OCI-LY7 (cell line): ENCODE results near the gene KRTAP4-16. TPM values are rescaled to one million over a fixed set of nuclear protein-coding genes. Genes with fewer than 3 reads are reported as not detected.

ENCODE experiments used
- BruUV-seq: library from RNA; stranded (reverse); fragments of 400-500 nt; replicated peaks from 2 replicates; lab custom pipeline; 2021; lab: Mats Ljungman, UMichigan
- CTCF ChIA-PET: fragments of 300-600 bp; sonication (Branson Sonifier 250); formaldehyde crosslinking; loops from one replicate; lab custom pipeline; 2022; ENCODE audit warnings: antibody characterized with exemption; ENCODE audit not compliant: unreplicated experiment; lab: Charles Lee
- POLR2A ChIA-PET: fragments of 300-600 bp; sonication (Branson Sonifier 250); formaldehyde crosslinking; loops from one replicate; lab custom pipeline; 2022; ENCODE audit warnings: antibody characterized with exemption; lab: Charles Lee
- DNase-seq: peaks from one replicate; pipeline ENCODE4 v3.0.0-alpha.2; 2015; ENCODE audit warnings: low spot score
- H2AFZ ChIP-seq: fragments of 200-600 bp; sonication (generic), shearing (Covaris generic); 2 replicates; pipeline ENCODE4 v1.6.1; 2014; ENCODE audit warnings: mild to moderate bottlenecking, antibody characterized with exemption, low read length, moderate library complexity
- H3K27ac ChIP-seq: fragments of 200-600 bp; sonication (generic); 2 replicates; pipeline ENCODE4 v1.5.1; 2014; ENCODE audit warnings: mixed run types, low read depth, mild to moderate bottlenecking, moderate library complexity, low read length, inconsistent platforms; ENCODE audit not compliant: poor library complexity, severe bottlenecking
- H3K36me3 ChIP-seq: fragments of 200-600 bp; sonication (generic); 2 replicates; pipeline ENCODE4 v1.6.1; 2014; ENCODE audit warnings: mild to moderate bottlenecking, antibody characterized with exemption, low read length, moderate library complexity, mixed read lengths; ENCODE audit not compliant: insufficient read depth
- H3K4me1 ChIP-seq: fragments of 200-600 bp; sonication (generic); 2 replicates; pipeline ENCODE4 v1.5.1; 2014; ENCODE audit warnings: mild to moderate bottlenecking, low read length; ENCODE audit not compliant: insufficient read depth, poor library complexity, severe bottlenecking
- H3K4me2 ChIP-seq: fragments of 200-600 bp; sonication (generic); 2 replicates; pipeline ENCODE4 v1.6.1; 2014; ENCODE audit warnings: mild to moderate bottlenecking, low read length
- H3K4me3 ChIP-seq: fragments of 200-600 bp; sonication (generic); 2 replicates; pipeline ENCODE4 v1.5.1; 2014; ENCODE audit warnings: mild to moderate bottlenecking, low read depth, low read length; ENCODE audit not compliant: poor library complexity, severe bottlenecking
- H3K79me2 ChIP-seq: fragments of 200-600 bp; sonication (generic); 2 replicates; pipeline ENCODE4 v1.6.1; 2016; ENCODE audit warnings: low read depth, mild to moderate bottlenecking, low read length, moderate library complexity, mixed read lengths; ENCODE audit not compliant: insufficient read depth
- H3K9me2 ChIP-seq: fragments of 200-600 bp; sonication (generic); 2 replicates; pipeline ENCODE4 v1.6.1; 2016; ENCODE audit warnings: mild to moderate bottlenecking, low read length, mixed read lengths; ENCODE audit not compliant: insufficient read depth
- H3K9me3 ChIP-seq: fragments of 200-600 bp; sonication (generic); 2 replicates; pipeline ENCODE4 v1.6.1; 2014; ENCODE audit warnings: mild to moderate bottlenecking, mixed run types, low read length, mixed read lengths
- H4K20me1 ChIP-seq: fragments of 200-600 bp; sonication (generic); 2 replicates; pipeline ENCODE4 v1.6.1; 2014; ENCODE audit warnings: mild to moderate bottlenecking, antibody characterized with exemption, low read length, moderate library complexity, mixed read lengths; ENCODE audit not compliant: insufficient read depth
- EZH2phosphoT487 ChIP-seq: fragments of 200-600 bp; sonication (generic); IDR thresholded peaks from 2 replicates; pipeline ENCODE4 v1.6.1; 2018; ENCODE audit warnings: low read depth, borderline replicate concordance, mild to moderate bottlenecking, mixed run types, antibody characterized with exemption, low read length, moderate library complexity, mixed read lengths
- intact Hi-C: fragments of 100-400 bp; cut with micrococcal nuclease; formaldehyde crosslinking; loops from one replicate; pipeline ENCODE4 v1.10.0; 2022; ENCODE audit not compliant: unreplicated experiment
- total RNA-seq, 2 experiments: library from RNA; depleted of rRNA in 1 of 2; stranded (reverse); fragments of >200 nt in 1 of 2; shearing (Covaris generic) in 1 of 2; gene quantifications; 2 replicates each; pipeline ENCODE4 v1.2.3, GENCODE V29; 2014 to 2022
- TF ChIP-seq, protein P1 (sequence below): fragments of 200-600 bp; sonication (generic); conservative IDR thresholded peaks from 2 replicates; pipeline ENCODE4 v1.5.1; 2014; ENCODE audit warnings: mild to moderate bottlenecking, antibody characterized with exemption, low read length, moderate library complexity, mixed read lengths

The KRTAP4-16 gene
- total RNA-seq, 2 experiments from 2014 or later, result not detected

DNA sequence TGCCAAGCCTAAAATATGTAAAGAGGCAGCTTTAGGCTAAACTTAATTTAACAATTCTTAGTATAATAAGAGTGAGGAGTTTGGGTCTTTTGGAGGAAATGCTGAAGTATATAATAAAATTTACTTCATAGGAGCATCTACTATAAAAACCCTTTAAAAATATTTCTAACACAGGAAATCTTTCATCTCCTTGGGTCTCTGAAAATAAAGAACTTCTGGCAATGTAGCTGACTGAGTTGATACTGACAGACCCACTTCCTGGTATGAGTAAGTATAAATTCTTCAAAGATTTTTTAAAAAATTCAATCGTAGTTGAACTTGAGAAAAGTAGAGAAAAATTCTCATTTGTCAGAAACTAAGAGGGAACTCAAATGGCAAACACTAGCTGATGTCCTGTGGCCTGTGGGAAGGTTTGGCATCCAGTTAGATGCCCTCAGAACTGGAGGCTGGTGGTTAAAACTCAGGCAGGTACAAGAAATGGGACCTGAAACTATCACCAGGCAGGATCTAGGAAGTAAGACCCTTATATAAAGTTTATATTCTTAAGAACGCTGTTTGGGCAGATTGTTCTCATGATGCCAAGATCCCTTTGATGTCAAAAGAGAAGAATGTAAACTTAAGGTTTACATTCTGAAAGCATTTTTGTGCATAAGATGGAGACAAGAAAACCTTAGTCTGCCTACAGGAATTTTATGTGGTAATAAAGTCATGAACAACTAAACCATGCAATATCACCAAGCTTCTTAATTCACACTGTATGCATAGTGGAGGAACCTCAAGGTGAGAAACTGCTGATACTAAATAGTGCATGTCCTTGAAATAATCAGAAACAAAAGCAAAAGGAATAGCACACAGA is 32.1 kb upstream of the KRTAP4-16 start:
- Histone ChIP-seq H3K4me1 (no peaks in the 10 kb centered on the region), H3K9me3 (no peaks in the 10 kb centered on the region), H4K20me1 (no peaks in the 10 kb centered on the region), H3K4me2 (no peak overlapping the region), H3K4me3 (no peak overlapping the region), H2AFZ (no peak overlapping the region), H3K9me2 (no peaks in the 10 kb centered on the region), H3K79me2 (no peaks in the 10 kb centered on the region), H3K27ac (no peak overlapping the region), H3K36me3 (no peaks in the 10 kb centered on the region)
- BruUV-seq, result no TSS peak
- DNase-seq, result no peak
- TF ChIP-seq, protein P1, sequence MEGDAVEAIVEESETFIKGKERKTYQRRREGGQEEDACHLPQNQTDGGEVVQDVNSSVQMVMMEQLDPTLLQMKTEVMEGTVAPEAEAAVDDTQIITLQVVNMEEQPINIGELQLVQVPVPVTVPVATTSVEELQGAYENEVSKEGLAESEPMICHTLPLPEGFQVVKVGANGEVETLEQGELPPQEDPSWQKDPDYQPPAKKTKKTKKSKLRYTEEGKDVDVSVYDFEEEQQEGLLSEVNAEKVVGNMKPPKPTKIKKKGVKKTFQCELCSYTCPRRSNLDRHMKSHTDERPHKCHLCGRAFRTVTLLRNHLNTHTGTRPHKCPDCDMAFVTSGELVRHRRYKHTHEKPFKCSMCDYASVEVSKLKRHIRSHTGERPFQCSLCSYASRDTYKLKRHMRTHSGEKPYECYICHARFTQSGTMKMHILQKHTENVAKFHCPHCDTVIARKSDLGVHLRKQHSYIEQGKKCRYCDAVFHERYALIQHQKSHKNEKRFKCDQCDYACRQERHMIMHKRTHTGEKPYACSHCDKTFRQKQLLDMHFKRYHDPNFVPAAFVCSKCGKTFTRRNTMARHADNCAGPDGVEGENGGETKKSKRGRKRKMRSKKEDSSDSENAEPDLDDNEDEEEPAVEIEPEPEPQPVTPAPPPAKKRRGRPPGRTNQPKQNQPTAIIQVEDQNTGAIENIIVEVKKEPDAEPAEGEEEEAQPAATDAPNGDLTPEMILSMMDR, result no peak
- no peak for TF ChIP-seq EZH2phosphoT487
- ChIA-PET POLR2A (interaction anchor here (1.2 kb wide), 1 partner anchor 10 kb away, joined by 3 read pairs; the partner anchor contains the start of gene KRTAP4-12), CTCF (no interaction called here)
- intact Hi-C loops, result no loop called here

GRCh38 chr17:41131979-41132378 is 30.0 kb upstream of the KRTAP4-16 start:
- Histone ChIP-seq H3K4me1 (no peaks in the 10 kb centered on the region), H3K9me3 (no peaks in the 10 kb centered on the region), H3K4me3 (no peak overlapping the region), H3K4me2 (no peak overlapping the region), H4K20me1 (no peaks in the 10 kb centered on the region), H3K36me3 (no peaks in the 10 kb centered on the region), H2AFZ (no peak overlapping the region), H3K27ac (no peak overlapping the region), H3K9me2 (no peaks in the 10 kb centered on the region), H3K79me2 (no peaks in the 10 kb centered on the region)
- DNase-seq, result no peak
- ChIA-PET CTCF (no interaction called here), POLR2A (no interaction called here)
- intact Hi-C loops, result no loop called here
- no TSS peak for BruUV-seq
- TF ChIP-seq, protein P1, result no peak
- no peak for TF ChIP-seq EZH2phosphoT487

DNA sequence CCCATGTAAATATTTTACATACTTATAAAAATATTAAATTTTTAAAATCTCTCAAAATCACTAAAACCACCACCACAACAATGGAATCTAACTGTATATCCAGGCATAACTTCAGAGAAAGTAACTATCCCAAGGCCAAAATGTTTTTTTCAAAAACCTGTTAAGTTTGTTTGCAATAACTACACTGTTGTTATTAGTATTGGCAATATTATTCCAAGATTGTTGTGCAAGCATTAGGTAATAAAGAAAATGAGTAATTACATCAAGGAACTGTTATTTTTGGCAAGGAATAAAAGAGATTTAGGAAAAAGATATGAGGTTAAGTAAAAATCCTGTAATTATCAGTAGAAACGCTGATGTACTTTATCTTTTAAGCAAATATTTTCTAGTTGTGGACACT is 25.4 kb upstream of the KRTAP4-16 start:
- Histone ChIP-seq H3K9me2 (no peaks in the 10 kb centered on the region), H3K9me3 (0 out of 2 replicates have a peak, but pooled peaks cover 1% of the 10 kb centered on the region), H3K4me2 (no peak overlapping the region), H3K36me3 (no peaks in the 10 kb centered on the region), H4K20me1 (no peaks in the 10 kb centered on the region), H3K4me1 (no peaks in the 10 kb centered on the region), H2AFZ (no peak overlapping the region), H3K79me2 (no peaks in the 10 kb centered on the region), H3K27ac (no peak overlapping the region), H3K4me3 (no peak overlapping the region)
- intact Hi-C loops, result no loop called here
- DNase-seq, result no peak
- no TSS peak for BruUV-seq
- CTCF ChIA-PET, result no interaction called here
- POLR2A ChIA-PET, result no interaction called here
- TF ChIP-seq, protein P1, result no peak
- TF ChIP-seq EZH2phosphoT487, result no peak
